Fibroblast of mammary gland (primary cell): ENCODE results near the gene NLGN2.

Experiments used
- DNase-seq: peaks from one replicate; pipeline ENCODE4 v3.0.0-alpha.2; 2010; ENCODE audit warnings: low read depth
- H3K4me3 ChIP-seq: 2 replicates; pipeline ENCODE4 v1.5.1; 2011; ENCODE audit warnings: low read depth, mild to moderate bottlenecking, low read length, moderate library complexity; ENCODE audit not compliant: control insufficient read depth
- TF ChIP-seq, protein P1 (sequence below): conservative IDR thresholded peaks from 2 replicates; pipeline ENCODE4 v1.5.1; 2011; ENCODE audit warnings: low read depth, low read length, inconsistent platforms; ENCODE audit not compliant: control insufficient read depth, insufficient read depth

NLGN2 gene

GRCh38 chr17:7428557-7428956, 20.9 kb downstream of the NLGN2 start, which contains the start of gene SPEM3:
SPEM3 (plus strand) TSS chr17:7428857; CDS start chr17:7428903, 46 bp downstream.
- TF ChIP-seq, protein P1, sequence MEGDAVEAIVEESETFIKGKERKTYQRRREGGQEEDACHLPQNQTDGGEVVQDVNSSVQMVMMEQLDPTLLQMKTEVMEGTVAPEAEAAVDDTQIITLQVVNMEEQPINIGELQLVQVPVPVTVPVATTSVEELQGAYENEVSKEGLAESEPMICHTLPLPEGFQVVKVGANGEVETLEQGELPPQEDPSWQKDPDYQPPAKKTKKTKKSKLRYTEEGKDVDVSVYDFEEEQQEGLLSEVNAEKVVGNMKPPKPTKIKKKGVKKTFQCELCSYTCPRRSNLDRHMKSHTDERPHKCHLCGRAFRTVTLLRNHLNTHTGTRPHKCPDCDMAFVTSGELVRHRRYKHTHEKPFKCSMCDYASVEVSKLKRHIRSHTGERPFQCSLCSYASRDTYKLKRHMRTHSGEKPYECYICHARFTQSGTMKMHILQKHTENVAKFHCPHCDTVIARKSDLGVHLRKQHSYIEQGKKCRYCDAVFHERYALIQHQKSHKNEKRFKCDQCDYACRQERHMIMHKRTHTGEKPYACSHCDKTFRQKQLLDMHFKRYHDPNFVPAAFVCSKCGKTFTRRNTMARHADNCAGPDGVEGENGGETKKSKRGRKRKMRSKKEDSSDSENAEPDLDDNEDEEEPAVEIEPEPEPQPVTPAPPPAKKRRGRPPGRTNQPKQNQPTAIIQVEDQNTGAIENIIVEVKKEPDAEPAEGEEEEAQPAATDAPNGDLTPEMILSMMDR = no peak
- DNase-seq = no peak
- H3K4me3 ChIP-seq = no peak within 1 kb of the TSS

DNA sequence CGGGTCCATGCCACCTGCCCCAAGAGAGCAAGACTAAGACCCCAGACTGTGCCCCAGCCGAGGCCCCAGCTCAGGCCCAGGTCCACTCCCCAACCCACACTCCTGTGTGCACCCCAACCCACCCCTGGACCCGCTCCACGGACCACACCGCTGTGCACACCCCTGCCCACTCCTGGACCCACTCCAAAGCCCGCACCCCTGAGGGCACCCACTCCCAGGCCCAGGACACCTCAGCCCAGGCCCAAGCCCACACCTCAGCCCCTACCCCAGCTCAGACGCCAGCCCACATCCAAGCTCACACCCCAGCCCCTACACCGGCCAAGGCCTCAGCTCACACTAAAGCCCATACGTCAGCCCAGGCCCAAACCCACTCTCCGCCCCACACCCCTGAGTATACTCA, 22.1 kb downstream of the NLGN2 start:
- no peak for DNase-seq
- no peak overlapping the region for H3K4me3 ChIP-seq
- TF ChIP-seq, protein P1 = no peak

GRCh38 chr17:7431231-7431630, 23.6 kb downstream of the NLGN2 start:
- H3K4me3 ChIP-seq = no peak overlapping the region
- TF ChIP-seq, protein P1 = no peak
- no peak for DNase-seq

- H3K4me3 ChIP-seq = no peak overlapping the region
- DNase-seq = no peak
- TF ChIP-seq, protein P1 = no peak
Observed at GRCh38 chr17:7432296-7432695, 24.7 kb downstream of the NLGN2 start.

- TF ChIP-seq, protein P1 = no peak
- no peak for DNase-seq
- peak overlapping the region; percentile 20 for H3K4me3 ChIP-seq
Observed at GRCh38 chr17:7435676-7436555, 28.3 kb downstream of the NLGN2 start.

DNA sequence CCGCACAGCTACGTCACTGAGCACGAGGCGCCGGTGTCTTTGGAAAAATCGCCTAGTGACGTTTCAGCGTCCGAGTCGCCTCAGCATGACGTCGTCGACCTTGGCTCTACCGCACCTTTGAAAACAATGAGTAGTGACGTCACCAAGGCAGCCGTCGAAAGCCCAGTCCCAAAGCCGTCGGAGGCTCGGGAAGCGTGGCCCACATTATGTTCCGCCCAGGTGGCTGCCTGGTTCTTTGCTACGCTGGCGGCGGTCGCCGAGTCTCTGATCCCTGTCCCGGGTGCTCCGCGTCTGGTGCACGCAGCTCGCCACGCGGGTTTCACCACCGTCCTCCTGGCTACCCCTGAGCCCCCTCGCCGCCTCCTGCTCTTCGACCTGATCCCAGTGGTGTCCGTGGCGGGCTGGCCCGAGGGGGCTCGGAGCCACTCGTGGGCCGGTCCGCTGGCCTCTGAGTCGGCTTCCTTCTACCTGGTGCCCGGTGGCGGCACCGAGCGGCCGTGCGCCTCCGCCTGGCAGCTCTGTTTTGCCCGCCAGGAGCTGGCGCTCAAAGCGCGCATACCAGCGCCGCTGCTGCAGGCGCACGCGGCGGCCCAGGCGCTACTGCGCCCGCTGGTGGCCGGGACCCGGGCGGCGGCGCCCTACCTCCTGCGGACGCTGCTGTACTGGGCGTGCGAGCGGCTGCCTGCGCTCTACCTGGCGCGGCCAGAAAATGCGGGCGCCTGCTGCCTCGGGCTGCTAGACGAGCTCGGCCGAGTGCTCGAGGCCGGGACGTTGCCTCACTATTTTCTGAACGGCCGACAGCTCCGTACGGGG, 29.1 kb downstream of the NLGN2 start:
- peak overlapping the region; percentile 12 for H3K4me3 ChIP-seq
- TF ChIP-seq, protein P1 = no peak
- peak; percentile 68 for DNase-seq
